ENCODE measurements around the gene ARAP2. TPM values are rescaled to one million over a fixed set of nuclear protein-coding genes. Genes with fewer than 3 reads are reported as not detected.

The ARAP2 gene, protein sequence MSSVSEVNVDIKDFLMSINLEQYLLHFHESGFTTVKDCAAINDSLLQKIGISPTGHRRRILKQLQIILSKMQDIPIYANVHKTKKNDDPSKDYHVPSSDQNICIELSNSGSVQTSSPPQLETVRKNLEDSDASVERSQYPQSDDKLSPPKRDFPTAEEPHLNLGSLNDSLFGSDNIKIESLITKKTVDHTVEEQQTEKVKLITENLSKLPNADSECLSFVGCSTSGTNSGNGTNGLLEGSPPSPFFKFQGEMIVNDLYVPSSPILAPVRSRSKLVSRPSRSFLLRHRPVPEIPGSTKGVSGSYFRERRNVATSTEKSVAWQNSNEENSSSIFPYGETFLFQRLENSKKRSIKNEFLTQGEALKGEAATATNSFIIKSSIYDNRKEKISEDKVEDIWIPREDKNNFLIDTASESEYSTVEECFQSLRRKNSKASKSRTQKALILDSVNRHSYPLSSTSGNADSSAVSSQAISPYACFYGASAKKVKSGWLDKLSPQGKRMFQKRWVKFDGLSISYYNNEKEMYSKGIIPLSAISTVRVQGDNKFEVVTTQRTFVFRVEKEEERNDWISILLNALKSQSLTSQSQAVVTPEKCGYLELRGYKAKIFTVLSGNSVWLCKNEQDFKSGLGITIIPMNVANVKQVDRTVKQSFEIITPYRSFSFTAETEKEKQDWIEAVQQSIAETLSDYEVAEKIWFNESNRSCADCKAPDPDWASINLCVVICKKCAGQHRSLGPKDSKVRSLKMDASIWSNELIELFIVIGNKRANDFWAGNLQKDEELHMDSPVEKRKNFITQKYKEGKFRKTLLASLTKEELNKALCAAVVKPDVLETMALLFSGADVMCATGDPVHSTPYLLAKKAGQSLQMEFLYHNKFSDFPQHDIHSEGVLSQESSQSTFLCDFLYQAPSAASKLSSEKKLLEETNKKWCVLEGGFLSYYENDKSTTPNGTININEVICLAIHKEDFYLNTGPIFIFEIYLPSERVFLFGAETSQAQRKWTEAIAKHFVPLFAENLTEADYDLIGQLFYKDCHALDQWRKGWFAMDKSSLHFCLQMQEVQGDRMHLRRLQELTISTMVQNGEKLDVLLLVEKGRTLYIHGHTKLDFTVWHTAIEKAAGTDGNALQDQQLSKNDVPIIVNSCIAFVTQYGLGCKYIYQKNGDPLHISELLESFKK (N-terminal part only)
- total RNA-seq (2014; rRNA removed; shearing (Covaris generic)) = under 0.01 and 0.20 TPM in 2 replicates

DNA sequence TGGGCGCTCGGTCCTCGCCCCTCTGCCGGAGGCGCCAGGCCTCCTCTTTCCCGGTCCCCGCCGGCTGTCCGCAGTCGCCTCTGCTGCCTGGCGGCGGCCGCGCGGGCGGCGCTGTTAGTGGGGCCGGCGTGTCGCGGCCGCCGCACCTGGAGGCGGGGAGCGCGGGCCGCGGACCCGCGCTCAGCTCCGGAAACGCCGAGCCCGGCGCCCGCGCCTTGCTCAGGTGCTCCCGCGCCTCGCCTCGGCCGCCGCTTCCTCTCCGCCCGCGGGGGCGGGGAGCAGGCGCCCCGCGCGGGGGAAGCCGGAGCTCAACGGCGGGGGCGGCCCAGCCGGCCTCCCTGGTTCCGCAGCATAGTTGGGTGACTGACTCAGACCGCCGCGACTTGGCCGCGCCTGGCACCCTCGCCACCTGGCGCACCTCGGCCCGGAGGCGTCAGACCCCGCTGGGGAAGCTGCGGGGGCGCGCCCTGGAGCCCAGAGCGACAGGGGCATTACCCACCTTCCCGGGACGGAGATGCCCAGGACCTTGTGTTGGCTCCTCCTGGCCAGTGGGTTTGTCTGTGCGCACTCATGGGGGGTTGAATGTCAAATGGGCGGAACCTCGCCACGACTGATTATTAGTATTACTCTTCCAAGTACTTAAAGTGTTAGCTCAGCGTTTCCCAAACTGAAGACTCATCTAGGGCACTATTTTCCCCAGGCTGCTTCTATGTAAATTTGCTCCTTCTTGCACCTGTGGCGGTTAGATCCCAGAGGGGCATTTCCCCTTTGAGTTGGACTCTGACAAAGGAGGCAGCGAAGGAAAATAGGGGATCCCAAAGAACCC, at the start of gene ARAP2:
TSS of gene ARAP2 (minus strand) at position 258 of the 826 bp plus-strand sequence. CDS start 15,028 bp downstream, outside the sequence.
- no peak for DNase-seq (ENCODE audit: low read depth)

DNA sequence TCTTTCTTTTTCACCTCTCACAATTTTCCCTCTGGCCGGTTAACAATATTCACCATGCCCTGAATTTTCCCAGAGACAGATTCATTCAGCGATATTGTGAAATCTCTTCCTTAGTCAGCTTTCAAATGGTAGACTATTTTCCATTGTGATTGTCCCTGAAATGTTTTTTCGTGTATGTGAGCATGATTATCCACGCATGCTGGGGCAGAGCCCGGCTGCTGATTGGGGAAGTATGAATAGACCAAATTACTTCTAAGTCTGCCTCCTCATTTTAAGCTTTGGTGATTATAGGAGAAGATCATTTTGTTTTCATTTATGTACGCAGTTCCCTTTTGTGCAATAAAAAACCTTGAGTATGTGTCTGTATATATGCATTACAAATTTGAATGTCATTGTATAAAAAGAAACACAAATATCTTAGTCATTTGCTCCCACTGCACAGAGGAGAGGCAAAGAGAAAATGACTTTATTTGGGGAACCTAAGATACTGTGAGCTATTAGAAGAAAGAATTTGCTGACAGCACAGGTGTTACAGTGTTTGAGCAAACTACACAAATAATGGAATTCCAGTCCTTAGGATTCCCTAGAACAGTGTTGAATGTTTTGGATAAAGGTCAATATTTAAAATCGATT, 48.4 kb upstream of the ARAP2 start:
- no peak for DNase-seq (ENCODE audit: low read depth)

DNA sequence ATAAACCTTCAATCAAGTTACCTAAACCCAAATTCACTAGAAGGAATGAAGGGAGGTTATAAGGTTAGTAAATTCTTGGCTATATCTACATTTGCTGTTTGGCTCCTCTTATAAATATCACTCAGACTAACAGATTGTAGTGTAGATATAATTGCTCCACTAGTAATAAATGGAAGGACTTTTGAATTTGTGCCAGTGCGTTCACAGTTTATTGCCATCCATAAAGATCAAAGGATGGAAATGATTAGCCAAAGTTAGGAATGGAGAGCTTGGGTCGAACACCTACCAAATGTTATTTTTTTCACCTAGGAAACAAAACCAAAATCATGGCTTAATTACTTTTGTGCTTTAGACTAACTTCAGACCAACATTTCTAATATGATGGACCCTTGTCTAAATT, 46.3 kb upstream of the ARAP2 start:
- no peak for DNase-seq (ENCODE audit: low read depth)

DNA sequence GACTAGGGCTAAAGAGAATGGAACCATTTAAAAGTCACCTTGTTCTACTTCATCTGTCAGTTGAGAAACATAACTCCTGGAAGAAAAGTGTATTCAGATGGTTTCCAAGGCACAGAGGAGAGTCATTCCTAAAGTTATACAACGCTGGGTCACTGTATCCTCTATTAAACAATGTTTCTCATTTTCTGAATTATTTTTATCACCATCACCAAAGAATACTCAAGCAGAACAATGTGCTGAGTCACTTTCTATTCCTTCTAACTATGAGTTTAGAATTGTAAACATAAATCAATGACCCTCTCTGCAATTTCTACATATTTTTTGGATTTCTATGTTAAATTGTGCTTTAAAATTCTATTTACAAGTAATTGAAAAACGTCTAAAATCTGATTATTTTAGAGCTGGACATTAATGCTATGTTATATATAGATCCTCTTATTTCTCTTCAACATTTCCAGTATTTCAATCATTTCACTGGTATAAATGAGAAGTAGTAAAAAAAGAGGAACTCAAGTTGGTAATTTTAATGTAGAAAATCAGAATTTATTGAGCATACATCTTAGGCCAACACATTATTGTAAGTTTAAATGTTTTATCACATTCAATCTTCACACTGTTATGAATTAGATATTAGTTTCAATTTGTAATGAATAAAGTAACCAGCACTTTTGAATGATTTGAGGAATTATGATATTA, 44.6 kb upstream of the ARAP2 start:
- DNase-seq (ENCODE audit: low read depth) = no peak

DNA sequence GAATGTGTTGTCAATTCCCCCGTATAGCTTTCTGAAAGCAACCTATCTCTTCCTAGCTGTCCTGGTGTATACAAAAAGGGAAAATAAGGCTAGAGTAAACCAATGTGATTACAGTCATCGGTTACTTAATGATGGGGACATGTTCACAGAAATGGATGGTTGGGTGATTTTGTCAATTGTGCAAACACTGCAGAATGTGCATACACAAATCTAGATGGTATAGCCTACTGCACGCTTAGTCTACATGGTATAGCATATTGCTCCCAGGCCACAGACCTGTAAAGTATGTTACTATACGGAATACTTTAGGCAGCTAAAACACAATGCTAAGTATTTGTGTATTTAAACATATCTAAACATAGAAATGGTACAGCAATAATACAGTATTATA, 42.2 kb upstream of the ARAP2 start:
- DNase-seq (ENCODE audit: low read depth) = no peak

DNA sequence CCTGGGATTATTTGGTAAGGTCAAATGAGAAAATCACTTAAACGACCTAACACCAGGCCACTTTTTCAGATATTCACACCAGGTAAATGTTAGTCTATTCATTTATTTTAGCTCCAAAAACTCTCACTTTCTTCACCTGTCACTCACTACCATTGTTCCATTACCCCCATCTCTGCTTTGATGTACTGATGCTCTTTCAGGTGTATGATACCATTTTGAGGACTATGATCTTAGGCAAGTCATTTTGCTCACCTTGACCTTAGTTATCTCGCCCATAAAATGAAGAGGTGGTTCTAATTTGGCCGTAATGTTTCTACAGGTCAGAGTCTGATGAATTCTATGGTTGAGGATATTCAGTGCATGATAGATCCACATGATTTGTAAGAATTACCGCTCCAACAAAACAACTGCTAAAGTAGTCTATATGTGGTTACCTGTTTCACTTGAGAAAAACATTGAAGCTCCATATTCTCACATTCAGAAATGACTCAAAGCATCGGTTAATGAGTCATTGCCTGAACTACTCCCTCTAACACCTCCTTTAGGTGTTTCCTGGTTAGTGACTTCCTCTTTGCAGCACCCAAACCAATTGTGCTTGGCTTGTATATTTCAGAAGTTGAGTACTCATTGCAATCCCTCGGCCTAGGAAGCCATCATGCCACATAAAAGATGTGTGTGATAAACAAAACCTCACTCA, 41.6 kb upstream of the ARAP2 start:
- no peak for DNase-seq (ENCODE audit: low read depth)

DNA sequence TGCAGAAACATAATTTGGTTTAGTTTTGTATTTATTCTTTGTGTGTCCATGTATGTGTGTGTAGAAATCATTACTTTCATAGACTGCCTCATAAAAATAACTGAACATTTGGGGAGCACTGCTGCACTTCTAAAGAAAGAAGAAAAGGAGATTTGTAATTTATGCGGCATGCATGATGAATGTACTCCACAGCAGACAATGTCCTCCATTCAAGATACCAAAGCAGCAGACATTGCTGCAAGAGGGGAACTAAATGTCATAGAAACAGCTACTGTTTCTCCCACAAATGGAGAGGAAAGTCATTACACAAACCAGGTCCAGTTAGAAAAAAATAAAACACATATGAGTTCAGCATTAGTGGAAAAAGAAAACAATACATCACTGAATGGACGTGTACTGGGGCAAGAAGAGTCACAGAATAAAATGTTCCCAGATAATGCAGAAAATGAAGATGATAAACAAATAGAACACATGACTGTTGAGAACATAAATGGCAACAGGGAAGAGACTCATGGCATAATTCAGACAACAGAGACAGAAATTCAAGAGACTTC, 39.7 kb upstream of the ARAP2 start:
- peak; percentile 26 for DNase-seq (ENCODE audit: low read depth)

DNA sequence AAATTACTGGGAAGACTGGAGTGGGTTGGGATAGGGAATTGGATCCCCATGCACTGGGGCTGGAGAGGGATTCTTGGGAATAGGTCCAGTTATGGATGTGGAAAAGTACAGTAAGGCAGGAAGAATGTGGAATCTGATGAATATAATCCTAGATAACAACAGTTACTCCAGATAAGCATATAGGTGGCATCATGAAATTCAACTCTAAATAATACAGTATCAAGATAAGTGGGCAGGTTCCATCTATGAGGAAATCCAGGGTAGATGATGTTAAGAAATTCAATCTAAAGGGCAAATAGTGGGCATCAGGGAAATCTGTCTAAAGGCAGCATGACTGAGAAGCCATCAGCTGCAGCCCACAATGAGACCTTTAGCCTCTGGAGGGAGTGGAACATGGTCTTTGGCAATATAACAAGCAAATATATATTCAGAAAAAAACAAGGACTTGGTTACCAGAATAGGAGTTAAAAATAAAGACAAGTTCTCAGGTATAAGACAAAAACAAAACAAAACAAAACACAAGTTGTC, 38.3 kb upstream of the ARAP2 start:
- no peak for DNase-seq (ENCODE audit: low read depth)

DNA sequence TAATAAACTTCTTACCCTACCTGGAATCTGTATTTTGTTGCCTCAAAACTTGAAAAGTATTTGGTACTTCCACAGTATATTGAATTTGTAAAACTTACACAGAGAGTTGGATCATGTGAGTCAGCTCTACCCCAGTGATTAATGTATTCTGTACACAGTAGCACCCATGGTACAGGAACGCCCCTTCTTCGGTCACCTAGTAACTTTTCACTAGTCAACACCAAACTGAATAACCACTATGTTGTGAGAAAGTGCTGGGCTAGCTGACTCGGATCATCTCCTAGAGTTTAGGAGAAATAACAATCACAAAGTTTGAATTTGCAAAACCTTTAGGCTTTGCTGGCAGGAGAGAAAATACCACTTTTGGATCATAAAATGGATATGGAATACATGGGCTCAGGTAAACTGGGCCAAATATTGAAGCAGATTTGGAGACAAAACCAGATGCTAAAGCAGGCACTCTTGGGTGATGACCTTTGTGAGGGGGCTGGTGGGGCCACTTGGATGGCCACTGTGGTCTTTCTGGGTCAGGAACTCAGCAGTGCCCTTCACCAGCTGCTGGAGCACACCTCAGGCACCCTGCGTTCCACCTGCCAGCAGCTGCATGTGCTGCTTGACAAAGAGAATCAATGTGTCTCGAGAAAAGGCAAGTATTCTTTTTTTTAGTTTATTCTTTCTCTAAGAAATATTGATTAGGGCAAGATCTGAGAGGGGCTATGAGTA, 37.2 kb upstream of the ARAP2 start, which contains the start of gene DTHD1:
TSS of gene DTHD1 (plus strand) at position 233 of the 723 bp plus-strand sequence. CDS start at position 376, 143 bp downstream.
- no peak for DNase-seq (ENCODE audit: low read depth)

DNA sequence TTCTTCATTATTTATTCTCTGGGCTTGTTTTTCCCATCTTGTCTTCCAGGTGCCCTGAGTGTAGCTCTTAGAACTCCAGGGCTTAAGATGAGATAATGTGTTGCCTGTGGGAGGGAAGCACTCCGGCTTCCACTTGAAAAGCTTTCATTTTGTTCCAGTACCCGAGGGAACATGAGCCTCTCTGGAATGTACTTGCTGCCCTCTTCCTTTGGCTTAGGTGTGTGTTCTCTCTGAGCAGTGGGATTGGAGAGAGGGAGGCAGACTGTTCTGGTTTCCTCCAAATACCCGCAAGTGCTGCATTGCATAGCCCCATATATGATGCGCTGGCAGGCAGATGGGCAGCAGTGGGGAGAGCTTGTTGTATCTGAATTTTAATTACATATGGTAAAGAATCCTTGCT, 36.2 kb upstream of the ARAP2 start:
- DNase-seq (ENCODE audit: low read depth) = no peak

DNA sequence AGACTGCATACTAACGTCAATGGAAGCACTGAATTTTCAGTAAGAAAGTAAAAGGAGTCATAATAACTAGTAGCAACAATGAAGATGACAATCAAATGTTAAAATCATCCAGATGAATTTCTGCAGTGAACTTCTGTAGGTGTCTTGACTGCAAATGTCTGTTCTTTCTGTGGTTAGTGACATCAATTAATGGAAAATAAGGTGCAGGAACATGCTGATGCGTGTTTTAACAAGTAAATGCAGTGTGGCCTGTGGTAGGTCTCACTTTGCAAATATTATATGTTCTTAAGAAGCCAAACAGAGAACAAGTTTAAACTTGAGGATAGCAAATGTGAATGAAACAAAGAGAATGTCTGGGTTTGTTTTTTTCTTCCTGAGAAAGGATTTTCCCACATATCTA, 34.5 kb upstream of the ARAP2 start:
- no peak for DNase-seq (ENCODE audit: low read depth)

DNA sequence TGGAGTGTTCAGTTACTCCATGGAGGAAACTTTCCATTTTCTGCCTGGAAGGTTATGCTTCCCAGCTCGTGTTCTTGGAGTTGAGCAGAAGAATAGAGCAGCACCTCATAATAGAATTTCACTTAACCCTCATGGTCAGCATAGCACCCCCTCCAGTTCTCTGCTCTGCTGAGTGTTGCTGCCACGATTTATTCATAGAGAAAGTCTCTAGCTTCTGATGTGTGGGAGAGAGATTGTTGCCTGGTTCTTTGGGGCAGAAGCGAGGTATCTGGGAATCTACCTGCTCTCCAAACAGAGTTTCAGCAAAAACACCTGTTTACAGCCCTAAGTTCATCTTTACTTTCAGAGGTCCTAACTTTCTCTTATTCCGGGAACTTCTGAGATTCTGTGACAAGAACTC, 33.2 kb upstream of the ARAP2 start:
- DNase-seq (ENCODE audit: low read depth) = no peak

DNA sequence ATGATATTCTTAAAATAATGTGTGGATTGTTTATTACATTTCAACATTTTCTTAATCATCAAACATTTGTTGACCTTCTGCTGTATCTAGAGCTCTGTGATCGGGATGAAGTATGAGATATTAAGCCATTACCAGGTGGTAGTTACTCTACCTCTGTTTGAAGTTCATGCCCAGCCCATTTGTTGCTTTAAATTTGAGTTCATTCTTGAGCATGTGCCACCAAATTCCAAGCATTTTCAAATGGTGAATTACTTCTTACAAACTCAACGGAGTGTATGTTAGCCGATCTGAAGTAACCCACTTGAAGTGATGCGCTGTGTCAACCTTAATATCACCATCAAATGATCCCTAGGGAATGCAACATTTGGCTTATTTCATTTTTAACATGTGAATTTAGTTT, 29.8 kb upstream of the ARAP2 start:
- no peak for DNase-seq (ENCODE audit: low read depth)

DNA sequence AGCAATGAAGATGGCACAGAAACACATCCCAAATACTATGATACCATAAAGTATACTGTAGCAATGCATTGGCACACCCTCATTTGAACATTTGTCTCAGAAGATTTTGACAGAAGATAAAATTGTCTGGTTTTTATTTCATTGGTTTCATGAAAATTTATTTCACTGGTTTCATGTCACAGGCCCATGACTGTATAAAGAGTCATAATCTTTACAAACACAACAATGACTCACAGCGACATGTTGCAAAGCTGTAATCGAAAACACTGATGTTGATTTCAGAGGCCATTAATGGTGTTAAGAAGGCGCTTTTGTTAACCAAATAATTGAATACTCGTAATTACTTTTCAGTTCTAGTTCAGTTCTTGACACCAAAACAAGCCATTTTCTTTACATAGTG, 29.0 kb upstream of the ARAP2 start:
- DNase-seq (ENCODE audit: low read depth) = no peak

DNA sequence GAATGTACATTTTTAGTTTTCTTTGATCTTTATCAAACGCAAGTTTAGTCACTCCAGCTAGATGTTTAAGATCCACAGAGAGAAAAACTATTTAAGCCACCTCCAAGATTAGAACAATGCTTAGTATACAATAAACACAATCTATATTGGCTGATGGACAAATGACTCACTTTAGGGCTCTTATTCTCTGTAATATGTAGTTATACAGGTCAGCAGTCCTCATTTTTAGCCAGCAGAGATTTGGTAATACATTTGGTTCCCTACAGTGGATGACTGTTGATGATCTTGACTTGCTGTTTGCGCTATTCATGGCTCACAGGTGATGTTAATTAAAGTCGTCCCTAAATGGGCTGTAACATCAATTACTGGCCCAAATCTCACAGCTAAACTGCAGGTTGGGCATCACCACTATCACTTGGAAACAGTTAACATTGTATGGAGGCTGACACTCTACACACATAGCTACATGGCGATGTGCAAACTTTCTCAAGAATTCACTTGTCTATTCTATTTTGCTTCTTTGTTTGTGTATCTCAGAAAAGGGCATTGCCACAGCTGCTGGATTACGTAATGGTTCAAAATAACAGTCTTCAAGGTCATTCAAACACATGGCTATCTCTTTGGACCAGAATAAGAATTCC, 25.3 kb upstream of the ARAP2 start:
- no peak for DNase-seq (ENCODE audit: low read depth)

DNA sequence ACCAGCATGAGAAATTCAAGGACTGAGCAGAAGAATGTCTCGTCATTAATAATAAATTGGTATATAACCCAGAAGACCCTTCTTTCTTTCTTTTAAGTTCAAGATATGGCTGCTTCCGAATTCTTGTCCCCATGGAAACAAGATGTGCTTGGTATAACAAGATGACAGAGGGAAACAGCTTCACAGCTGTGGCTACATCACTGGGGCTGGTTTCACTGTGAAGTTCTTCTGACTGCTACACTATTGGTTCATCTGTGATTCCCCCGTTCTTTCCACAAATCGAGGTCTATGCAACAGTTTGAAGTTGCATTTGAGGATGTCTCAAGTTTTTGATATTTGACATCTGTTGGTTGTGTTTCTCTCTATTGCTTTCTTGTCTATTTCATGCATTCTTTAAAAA, 24.8 kb upstream of the ARAP2 start:
- DNase-seq (ENCODE audit: low read depth) = no peak

DNA sequence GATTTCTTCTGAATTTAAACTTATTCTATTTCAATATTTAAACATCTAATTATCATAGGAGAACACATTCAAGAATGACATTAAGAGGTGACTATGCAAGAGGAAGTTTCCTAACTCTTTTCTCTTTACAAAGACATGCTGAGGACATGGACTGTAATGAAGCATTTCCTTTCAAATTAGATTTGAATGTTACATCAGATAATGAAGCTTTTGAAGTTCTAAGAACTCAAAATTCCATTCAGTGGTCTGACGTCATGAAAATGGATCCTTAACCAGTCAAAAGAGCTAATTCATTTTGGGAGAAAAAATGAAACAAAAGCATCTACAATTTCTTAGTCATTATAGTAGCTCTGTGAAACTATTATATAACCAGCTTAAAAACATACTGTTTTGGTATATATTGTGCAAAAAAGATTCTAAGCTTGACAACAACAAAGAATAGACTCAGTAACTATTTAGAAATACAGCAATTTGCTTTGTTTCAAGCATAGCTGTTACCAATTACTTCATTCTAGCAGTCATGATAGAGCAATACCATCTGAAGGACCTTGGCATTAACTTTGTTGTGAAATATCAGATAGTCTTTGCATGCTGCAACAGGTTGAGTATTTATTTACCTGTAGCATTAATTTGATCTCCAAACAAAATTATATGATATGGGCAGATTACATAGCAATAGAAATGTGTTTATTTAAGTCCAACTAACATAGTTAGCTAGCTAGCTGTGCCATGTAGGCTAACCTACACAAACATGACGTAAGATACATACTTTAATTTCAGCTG, 23.4 kb upstream of the ARAP2 start:
- no peak for DNase-seq (ENCODE audit: low read depth)
